ENCODE measurements around the gene CHST7. TPM values are rescaled to one million over a fixed set of nuclear protein-coding genes. Genes with fewer than 3 reads are reported as not detected.
A peak's percentile ranks its signal among the peaks of the same experiment; 100 is the strongest.

Gene CHST7
- total and polyA plus RNA-seq, 10 of the 15 experiments (the other 5 are each of a cell fraction or from before 2014, with no cell fraction given): 0.58 to 11.0 (median 5.4) TPM

DNA sequence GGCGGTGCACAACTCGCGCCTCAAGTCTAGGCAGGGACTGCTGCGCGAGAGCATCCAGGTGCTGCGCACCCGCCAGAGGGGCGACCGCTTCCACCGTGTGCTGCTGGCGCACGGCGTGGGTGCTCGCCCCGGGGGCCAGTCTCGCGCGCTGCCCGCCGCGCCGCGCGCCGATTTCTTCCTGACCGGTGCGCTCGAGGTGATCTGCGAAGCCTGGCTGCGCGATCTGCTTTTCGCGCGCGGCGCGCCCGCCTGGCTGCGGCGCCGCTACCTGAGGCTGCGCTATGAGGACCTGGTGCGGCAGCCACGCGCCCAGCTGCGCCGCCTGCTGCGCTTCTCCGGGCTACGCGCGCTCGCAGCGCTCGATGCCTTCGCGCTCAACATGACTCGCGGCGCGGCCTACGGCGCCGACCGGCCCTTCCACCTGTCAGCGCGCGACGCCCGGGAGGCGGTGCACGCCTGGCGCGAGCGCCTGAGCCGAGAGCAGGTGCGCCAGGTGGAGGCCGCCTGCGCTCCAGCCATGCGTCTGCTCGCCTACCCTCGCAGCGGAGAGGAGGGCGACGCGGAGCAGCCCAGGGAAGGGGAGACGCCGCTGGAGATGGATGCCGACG lies 1.3 kb downstream of the CHST7 start:
- no peak for FAIRE-seq
- RAD21 ChIA-PET (ENCODE audit: unreplicated experiment): interaction anchor here (1.0 kb wide), 1 partner anchor 12 kb away, joined by 3 read pairs; no protein-coding TSS in a partner anchor
- Histone ChIP-seq H2AFZ (ENCODE audit: control insufficient read depth, low read depth, low read length) (peak overlapping the region; percentile 51), H3K79me2 (ENCODE audit: control insufficient read depth, insufficient read depth, low read length) (peaks cover 38% of the 10 kb centered on the region), H3K4me2 (ENCODE audit: control insufficient read depth, insufficient read depth) (peak overlapping the region; percentile 75), H3K9ac (ENCODE audit: control insufficient read depth, insufficient read depth, low read length) (peak overlapping the region; percentile 61), H3K27me3 (replicated peaks in 1 of 2; ENCODE audit: control insufficient read depth in 2 of 2, insufficient read depth in 2 of 2, low read length in 1 of 2) (no peaks in the 10 kb centered on the region), H3K4me1 (ENCODE audit: control insufficient read depth, insufficient read depth, low read length) (peaks cover 22% of the 10 kb centered on the region), H3K27ac (ENCODE audit: control insufficient read depth, insufficient read depth) (peak overlapping the region; percentile 80), H4K20me1 (ENCODE audit: control insufficient read depth, insufficient read depth) (no peaks in the 10 kb centered on the region), H3K4me3 (peak overlapping the region; percentile 69), H3K9me3 (replicated peaks; ENCODE audit: control insufficient read depth, insufficient read depth, low read length) (no peaks in the 10 kb centered on the region), H3K36me3 (ENCODE audit: control insufficient read depth in 2 of 2, insufficient read depth in 2 of 2, low read length in 1 of 2) (no peaks in the 10 kb centered on the region; a peak in 1 of 4 replicates)
- WGBS (ENCODE audit: insufficient coverage, insufficient replicate concordance, low lambda C conversion rate, missing lambda C conversion rate): 57% methylated on average over 52 of the region's 90 CpGs
- peak; percentile 29 for ATAC-seq
- SMC1A ChIA-PET (ENCODE audit: uncharacterized antibody, unreplicated experiment): interaction anchor here (0.6 kb wide), 1 partner anchor 18 kb away, joined by 3 read pairs; no protein-coding TSS in a partner anchor
- BruUV-seq (replicated peaks): no TSS peak
- POLR2A ChIA-PET: interaction anchor here (0.9 kb wide), 1 partner anchor 117 kb away, joined by 3 read pairs; no protein-coding TSS in a partner anchor
- intact Hi-C loops (cut with micrococcal nuclease; ENCODE audit: unreplicated experiment) (loop anchor here (5.0 kb wide), 1 partner anchor 137 kb away; no protein-coding TSS in a partner anchor), in situ Hi-C loops (cut with MboI) (no loop called here)
- no peak for DNase-seq (ENCODE audit: low read depth, low spot score)
- CTCF ChIA-PET: interaction anchor here (1.4 kb wide), 1 partner anchor 67 kb away, joined by 3 read pairs; no protein-coding TSS in a partner anchor
- TF ChIP-seq, protein P1, sequence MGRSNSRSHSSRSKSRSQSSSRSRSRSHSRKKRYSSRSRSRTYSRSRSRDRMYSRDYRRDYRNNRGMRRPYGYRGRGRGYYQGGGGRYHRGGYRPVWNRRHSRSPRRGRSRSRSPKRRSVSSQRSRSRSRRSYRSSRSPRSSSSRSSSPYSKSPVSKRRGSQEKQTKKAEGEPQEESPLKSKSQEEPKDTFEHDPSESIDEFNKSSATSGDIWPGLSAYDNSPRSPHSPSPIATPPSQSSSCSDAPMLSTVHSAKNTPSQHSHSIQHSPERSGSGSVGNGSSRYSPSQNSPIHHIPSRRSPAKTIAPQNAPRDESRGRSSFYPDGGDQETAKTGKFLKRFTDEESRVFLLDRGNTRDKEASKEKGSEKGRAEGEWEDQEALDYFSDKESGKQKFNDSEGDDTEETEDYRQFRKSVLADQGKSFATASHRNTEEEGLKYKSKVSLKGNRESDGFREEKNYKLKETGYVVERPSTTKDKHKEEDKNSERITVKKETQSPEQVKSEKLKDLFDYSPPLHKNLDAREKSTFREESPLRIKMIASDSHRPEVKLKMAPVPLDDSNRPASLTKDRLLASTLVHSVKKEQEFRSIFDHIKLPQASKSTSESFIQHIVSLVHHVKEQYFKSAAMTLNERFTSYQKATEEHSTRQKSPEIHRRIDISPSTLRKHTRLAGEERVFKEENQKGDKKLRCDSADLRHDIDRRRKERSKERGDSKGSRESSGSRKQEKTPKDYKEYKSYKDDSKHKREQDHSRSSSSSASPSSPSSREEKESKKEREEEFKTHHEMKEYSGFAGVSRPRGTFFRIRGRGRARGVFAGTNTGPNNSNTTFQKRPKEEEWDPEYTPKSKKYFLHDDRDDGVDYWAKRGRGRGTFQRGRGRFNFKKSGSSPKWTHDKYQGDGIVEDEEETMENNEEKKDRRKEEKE (IDR thresholded peaks at IDR 0.05): no peak
- TF ChIP-seq MTA3 (IDR thresholded peaks at IDR 0.05; ENCODE audit: borderline replicate concordance, low read length) (no peak), SRF (IDR thresholded peaks at IDR 0.05; ENCODE audit: low read depth in 2 of 2, low read length in 2 of 2) (0 out of 4 replicates have a peak, but pooled peaks of 1 of the 2 experiments have one; percentile 2), CBX5 (IDR thresholded peaks at IDR 0.05; ENCODE audit: low read depth) (no peak), RCOR1 (conservative IDR thresholded peaks at IDR 0.05; ENCODE audit: low read depth, low read length) (no peak), RAD51 (IDR thresholded peaks at IDR 0.05) (no peak), POU2F2 (IDR thresholded peaks at IDR 0.05; ENCODE audit: borderline replicate concordance, low read depth, low read length) (no peak), YY1 (IDR thresholded peaks at IDR 0.05; ENCODE audit: low read depth, low read length) (no peak), DPF2 (IDR thresholded peaks at IDR 0.05) (no peak)
- TF ChIP-seq, protein P2, sequence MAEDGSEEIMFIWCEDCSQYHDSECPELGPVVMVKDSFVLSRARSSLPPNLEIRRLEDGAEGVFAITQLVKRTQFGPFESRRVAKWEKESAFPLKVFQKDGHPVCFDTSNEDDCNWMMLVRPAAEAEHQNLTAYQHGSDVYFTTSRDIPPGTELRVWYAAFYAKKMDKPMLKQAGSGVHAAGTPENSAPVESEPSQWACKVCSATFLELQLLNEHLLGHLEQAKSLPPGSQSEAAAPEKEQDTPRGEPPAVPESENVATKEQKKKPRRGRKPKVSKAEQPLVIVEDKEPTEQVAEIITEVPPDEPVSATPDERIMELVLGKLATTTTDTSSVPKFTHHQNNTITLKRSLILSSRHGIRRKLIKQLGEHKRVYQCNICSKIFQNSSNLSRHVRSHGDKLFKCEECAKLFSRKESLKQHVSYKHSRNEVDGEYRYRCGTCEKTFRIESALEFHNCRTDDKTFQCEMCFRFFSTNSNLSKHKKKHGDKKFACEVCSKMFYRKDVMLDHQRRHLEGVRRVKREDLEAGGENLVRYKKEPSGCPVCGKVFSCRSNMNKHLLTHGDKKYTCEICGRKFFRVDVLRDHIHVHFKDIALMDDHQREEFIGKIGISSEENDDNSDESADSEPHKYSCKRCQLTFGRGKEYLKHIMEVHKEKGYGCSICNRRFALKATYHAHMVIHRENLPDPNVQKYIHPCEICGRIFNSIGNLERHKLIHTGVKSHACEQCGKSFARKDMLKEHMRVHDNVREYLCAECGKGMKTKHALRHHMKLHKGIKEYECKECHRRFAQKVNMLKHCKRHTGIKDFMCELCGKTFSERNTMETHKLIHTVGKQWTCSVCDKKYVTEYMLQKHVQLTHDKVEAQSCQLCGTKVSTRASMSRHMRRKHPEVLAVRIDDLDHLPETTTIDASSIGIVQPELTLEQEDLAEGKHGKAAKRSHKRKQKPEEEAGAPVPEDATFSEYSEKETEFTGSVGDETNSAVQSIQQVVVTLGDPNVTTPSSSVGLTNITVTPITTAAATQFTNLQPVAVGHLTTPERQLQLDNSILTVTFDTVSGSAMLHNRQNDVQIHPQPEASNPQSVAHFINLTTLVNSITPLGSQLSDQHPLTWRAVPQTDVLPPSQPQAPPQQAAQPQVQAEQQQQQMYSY (CRISPR knock-in tag; IDR thresholded peaks at IDR 0.05): no peak
- TF ChIP-seq, protein P3, sequence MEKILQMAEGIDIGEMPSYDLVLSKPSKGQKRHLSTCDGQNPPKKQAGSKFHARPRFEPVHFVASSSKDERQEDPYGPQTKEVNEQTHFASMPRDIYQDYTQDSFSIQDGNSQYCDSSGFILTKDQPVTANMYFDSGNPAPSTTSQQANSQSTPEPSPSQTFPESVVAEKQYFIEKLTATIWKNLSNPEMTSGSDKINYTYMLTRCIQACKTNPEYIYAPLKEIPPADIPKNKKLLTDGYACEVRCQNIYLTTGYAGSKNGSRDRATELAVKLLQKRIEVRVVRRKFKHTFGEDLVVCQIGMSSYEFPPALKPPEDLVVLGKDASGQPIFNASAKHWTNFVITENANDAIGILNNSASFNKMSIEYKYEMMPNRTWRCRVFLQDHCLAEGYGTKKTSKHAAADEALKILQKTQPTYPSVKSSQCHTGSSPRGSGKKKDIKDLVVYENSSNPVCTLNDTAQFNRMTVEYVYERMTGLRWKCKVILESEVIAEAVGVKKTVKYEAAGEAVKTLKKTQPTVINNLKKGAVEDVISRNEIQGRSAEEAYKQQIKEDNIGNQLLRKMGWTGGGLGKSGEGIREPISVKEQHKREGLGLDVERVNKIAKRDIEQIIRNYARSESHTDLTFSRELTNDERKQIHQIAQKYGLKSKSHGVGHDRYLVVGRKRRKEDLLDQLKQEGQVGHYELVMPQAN (conservative IDR thresholded peaks at IDR 0.05): no peak; the same call in 1 of the 2 replicates
- TF ChIP-seq, protein P4, sequence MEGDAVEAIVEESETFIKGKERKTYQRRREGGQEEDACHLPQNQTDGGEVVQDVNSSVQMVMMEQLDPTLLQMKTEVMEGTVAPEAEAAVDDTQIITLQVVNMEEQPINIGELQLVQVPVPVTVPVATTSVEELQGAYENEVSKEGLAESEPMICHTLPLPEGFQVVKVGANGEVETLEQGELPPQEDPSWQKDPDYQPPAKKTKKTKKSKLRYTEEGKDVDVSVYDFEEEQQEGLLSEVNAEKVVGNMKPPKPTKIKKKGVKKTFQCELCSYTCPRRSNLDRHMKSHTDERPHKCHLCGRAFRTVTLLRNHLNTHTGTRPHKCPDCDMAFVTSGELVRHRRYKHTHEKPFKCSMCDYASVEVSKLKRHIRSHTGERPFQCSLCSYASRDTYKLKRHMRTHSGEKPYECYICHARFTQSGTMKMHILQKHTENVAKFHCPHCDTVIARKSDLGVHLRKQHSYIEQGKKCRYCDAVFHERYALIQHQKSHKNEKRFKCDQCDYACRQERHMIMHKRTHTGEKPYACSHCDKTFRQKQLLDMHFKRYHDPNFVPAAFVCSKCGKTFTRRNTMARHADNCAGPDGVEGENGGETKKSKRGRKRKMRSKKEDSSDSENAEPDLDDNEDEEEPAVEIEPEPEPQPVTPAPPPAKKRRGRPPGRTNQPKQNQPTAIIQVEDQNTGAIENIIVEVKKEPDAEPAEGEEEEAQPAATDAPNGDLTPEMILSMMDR (IDR thresholded peaks at IDR 0.05 in 2 of 3, conservative IDR thresholded peaks at IDR 0.05 in 1 of 3; ENCODE audit: control insufficient read depth in 2 of 3, extremely low read depth in 1 of 3, insufficient read depth in 1 of 3, low read depth in 3 of 3, low read length in 3 of 3): no peak; a peak in 1 of 6 replicates

All from GM12878 (cell line).